Measurements from ENCODE around the gene TMEM236.

DNA sequence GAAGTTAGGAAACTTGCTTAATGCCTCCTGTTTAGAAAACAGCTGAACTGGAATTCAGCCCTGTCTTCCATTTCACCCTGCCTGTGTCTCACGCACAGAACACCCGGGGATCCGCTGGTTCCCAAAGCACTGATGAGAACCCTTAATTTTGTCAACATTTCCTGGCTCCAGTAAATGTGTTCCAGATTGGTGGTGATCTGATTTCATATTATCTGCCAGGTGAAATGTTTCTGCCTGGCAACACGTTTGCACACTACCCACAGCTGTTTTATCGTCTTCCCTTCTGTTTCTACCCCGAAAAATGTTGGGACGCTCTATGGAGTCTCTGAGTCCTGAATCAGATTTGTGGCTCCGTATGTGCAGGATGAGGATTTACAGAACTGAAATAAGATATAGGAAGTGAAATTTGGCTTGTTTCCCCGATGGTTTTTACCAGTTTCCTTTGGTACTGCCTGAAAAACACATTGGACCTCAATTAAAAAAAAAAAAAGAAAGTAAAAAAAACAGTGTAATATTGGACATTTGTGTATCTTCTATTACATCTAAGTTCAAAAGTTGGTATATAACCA, 86.2 kb downstream of the TMEM236 start:
- TF ChIP-seq, protein P1, sequence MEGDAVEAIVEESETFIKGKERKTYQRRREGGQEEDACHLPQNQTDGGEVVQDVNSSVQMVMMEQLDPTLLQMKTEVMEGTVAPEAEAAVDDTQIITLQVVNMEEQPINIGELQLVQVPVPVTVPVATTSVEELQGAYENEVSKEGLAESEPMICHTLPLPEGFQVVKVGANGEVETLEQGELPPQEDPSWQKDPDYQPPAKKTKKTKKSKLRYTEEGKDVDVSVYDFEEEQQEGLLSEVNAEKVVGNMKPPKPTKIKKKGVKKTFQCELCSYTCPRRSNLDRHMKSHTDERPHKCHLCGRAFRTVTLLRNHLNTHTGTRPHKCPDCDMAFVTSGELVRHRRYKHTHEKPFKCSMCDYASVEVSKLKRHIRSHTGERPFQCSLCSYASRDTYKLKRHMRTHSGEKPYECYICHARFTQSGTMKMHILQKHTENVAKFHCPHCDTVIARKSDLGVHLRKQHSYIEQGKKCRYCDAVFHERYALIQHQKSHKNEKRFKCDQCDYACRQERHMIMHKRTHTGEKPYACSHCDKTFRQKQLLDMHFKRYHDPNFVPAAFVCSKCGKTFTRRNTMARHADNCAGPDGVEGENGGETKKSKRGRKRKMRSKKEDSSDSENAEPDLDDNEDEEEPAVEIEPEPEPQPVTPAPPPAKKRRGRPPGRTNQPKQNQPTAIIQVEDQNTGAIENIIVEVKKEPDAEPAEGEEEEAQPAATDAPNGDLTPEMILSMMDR (IDR thresholded peaks at IDR 0.05; ENCODE audit: low read depth, low read length): no peak
- TF ChIP-seq EZH2phosphoT487 (IDR thresholded peaks at IDR 0.05; ENCODE audit: low read depth): no peak
